Measurements from ENCODE around the gene OR2J1.
A peak's percentile ranks its signal among the peaks of the same experiment; 100 is the strongest.
"Not testable (repeated sequence)": the region's sequence is repeated elsewhere in the genome, so short reads cannot be mapped to it uniquely, and the experiment has no call there.

Gene OR2J1

GRCh38 chr6:29099190-29099589 lies at the start of gene OR2J1:
OR2J1 (plus strand) TSS chr6:29099490; CDS start chr6:29100943, 1,453 bp downstream.
- DNase-seq: no peak

GRCh38 chr6:29051680-29052079 lies 47.6 kb upstream of the OR2J1 start:
- no peak for DNase-seq

- peak; percentile 80 for DNase-seq
Observed at GRCh38 chr6:29071831-29072723, 27.2 kb upstream of the OR2J1 start.

DNA sequence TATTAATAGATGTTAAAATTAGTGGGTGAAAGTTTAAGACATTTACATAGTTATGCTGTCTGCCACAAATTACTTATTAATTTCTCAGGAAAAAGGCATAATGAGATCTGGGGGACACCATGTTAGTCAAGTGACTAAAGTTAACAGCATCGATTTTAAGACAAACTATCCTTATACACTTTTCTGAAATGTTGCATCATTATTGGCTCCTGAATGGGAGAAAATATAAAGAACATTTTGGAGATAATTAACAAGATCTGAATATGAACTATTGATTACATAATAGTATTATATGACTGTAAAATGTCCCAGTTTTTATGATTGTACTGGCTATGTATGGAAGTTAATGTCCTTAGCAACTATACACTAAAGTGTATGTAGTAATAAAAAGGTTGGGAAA lies 20.1 kb upstream of the OR2J1 start:
- DNase-seq: no peak

DNA sequence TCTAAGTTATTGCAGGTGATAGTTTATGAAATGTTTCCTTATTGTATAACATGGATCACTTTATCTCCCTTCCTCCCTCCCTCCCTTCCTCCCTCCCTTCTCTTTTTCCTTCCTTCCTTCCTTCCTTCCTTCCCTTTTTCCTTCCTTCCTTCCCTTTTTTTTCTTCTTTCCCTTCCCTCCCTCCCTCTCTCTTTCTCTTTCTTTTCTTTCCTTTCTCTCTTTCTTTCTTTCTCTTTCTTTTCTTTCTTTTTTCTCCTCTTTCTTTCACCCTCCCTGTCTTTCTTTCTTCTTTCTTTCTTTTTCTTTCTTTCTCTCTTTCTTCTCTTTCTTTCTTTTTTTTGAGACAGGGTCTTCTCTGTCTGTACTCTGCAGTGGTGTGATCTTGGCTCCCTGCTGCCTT lies 18.0 kb upstream of the OR2J1 start:
- no peak for DNase-seq

DNA sequence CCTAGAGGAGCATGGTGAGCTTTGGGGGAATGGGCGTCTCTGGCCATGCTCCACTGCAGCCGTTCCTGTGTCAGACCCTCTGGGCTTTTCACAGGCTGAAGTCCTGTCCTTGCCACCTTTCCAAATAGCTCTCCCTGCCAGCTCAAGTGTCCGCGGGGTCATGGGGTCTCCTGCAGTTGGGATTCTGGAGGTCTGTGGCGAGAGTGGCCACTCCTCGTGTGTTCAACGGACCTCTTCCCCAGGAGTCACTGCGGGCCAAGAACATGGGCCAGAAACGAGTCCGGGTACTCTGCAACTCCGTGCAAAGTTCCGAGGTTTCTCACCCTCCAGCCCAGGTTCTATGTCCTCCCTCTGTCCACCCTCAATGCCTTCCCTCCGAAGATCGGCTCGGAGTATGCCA lies 16.8 kb upstream of the OR2J1 start:
- no peak for DNase-seq

GRCh38 chr6:29087213-29087612 lies 12.1 kb upstream of the OR2J1 start, which contains the start of gene OR2B3:
OR2B3 (minus strand) TSS chr6:29087313; CDS start chr6:29087248, 65 bp downstream.
- no peak for DNase-seq

- DNase-seq: no peak
Observed at GRCh38 chr6:29092957-29093356, 6.3 kb upstream of the OR2J1 start.

- no peak for DNase-seq
Observed at GRCh38 chr6:29097803-29098202, 1.5 kb upstream of the OR2J1 start.

DNA sequence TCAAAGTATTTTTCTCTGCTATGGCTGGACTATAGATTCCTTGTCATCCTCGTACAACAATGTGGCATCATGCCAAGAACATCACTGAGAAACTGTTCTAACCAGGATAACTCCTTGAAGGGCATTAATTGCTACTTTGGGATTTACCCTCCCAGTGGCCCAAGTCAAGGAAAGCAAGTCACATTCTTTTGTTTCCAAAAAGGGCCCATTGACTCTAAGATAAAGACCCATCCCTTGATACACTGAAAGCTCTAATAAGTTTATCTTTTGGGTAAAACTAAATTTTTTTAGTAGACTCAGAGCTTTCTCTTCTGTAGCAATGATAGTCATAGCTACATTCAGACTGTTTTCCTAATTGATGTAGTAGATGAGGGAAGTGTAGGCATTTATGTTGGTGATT lies 8.5 kb downstream of the OR2J1 start, which contains the start of gene OR2J3:
OR2J3 (plus strand) TSS at position 301 of the 400 bp plus-strand sequence. CDS start 3,833 bp downstream, outside the sequence.
- DNase-seq: no peak

- peak; percentile 56 for DNase-seq
Observed at GRCh38 chr6:29112135-29112534, 12.8 kb downstream of the OR2J1 start.

- DNase-seq: not testable (repeated sequence)
Observed at GRCh38 chr6:29114964-29115363, 15.7 kb downstream of the OR2J1 start.

- DNase-seq: no peak
Observed at GRCh38 chr6:29129326-29130012, 30.2 kb downstream of the OR2J1 start.

- DNase-seq: no peak
Observed at GRCh38 chr6:29130644-29131043, 31.4 kb downstream of the OR2J1 start.

DNA sequence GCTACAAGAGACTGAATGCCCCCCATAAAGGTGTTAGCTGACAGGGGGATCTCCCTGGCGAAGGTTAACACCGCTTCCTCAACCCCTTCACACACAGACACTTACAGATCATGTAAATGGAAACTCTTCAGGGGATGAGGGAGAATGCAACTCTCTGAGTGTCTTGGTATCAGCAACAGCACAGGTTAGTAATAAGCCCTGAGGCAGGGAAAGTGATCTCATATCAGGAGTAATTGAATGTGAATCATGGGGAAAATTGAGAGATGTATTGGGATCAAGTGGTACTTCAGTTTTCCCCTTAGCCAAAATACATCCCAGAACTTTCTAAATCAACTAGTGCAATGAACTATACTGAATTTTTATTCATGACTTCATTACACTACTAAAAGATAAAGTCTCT lies 32.4 kb downstream of the OR2J1 start:
- no peak for DNase-seq

DNA sequence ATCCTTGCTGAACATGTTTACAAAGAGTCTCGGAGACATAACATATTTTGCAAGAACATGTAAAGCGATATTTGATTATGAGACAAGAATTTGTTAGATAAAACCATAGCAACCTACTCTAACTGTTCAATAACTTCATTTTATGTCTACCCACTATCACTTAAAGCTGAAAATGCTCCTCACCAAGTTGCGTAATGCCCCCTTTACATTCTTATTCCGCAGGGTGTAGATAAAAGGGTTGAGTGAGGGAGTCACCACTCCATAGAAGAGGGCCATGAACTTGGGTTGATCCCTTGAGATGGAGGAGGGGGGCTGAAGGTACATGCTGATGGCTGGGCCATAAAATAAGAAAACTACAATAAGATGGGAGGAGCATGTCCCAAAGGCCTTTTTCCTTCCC lies 38.4 kb downstream of the OR2J1 start:
- no peak for DNase-seq

DNA sequence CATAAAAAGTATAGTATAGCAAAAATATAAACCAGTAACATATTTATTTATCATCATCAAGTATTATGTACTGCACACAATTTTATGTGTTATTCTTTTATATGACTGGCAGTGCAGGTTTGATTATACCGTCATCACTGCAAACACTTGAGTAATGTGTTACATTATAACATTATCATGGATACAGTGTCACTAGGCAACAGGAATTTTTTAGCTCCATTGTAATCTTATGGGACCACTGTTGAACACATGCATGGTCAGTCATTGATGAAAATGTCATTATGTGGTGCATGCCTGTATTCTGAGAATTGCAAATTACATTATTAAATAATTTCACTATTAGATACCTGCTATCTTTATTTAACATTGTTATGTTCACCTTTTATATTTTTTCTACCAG lies 42.3 kb downstream of the OR2J1 start:
- no peak for DNase-seq

DNA sequence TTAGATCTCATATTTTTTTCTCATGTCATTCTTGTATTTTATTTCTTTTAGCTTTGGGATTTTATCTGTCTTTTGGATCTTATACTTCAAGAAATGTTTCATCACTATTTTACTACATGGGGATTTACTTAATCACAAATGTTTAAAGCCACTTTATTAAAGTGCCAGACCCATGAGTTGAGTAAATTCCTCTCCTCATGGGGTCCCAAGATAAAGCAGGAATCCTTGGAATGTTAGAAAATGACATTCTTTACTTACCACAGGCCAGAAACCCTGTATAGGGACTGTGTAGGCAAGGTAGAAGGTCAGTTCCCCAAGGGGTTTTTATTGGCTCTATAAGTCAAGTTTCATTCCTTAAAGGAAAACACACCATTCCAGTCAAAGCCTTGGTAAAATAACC lies 43.0 kb downstream of the OR2J1 start:
- DNase-seq: no peak

GRCh38 chr6:29146179-29146578 lies 46.9 kb downstream of the OR2J1 start:
- no peak for DNase-seq

- no peak for DNase-seq
Observed at GRCh38 chr6:29147074-29147473, 47.8 kb downstream of the OR2J1 start.

- not testable (repeated sequence) for DNase-seq
Observed at GRCh38 chr6:29149444-29149843, 50.2 kb downstream of the OR2J1 start.

Measured in islet precursor cell (in vitro differentiated cells).